Tibial nerve (tissue), 4 donors: ENCODE data around the gene TOMM34. TPM values are rescaled to one million over a fixed set of nuclear protein-coding genes. Genes with fewer than 3 reads are reported as not detected.

ENCODE experiments used
- DNase-seq, 2 donors: peaks; one replicate each; pipeline ENCODE4 v3.0.0-alpha.2; 2019; ENCODE audit warnings: low spot score in 2 of 2
- H3K27ac ChIP-seq, 4 donors: fragments of 200-600 bp; sonication (generic) in 3 of 4; one replicate each; pipeline ENCODE4 v1.5.1; 2017 to 2019; ENCODE audit warnings: mild to moderate bottlenecking in 1 of 4
- H3K27me3 ChIP-seq, 2 donors: fragments of 200-600 bp; sonication (generic) in 1 of 2; one replicate each; pipeline versions ENCODE4 v1.5.1 to v1.6.0; 2017 to 2019
- H3K36me3 ChIP-seq, 3 donors: fragments of 200-600 bp; sonication (generic); one replicate each; pipeline ENCODE4 v1.5.1; 2018 to 2019
- H3K4me1 ChIP-seq, 4 donors: fragments of 200-600 bp; sonication (generic) in 3 of 4; one replicate each; pipeline ENCODE4 v1.5.1; 2017 to 2019
- H3K4me3 ChIP-seq, 4 donors: fragments of 200-600 bp; sonication (generic) in 3 of 4; one replicate each; pipeline ENCODE4 v1.5.1; 2017 to 2019; ENCODE audit warnings: mild to moderate bottlenecking in 1 of 4, moderate library complexity in 1 of 4
- H3K9me3 ChIP-seq, 4 donors: fragments of 200-600 bp; sonication (generic) in 3 of 4; one replicate each; pipeline ENCODE4 v1.5.1; 2017 to 2019
- EP300 ChIP-seq, 2 donors: sonication (generic); formaldehyde crosslinking; IDR thresholded peaks; one replicate each; pipeline ENCODE4 v1.6.1; 2017; ENCODE audit warnings: antibody characterized with exemption in 2 of 2, mild to moderate bottlenecking in 1 of 2
- POLR2A ChIP-seq, 2 donors: fragments of 450-650 bp; IDR thresholded peaks; one replicate each; pipeline ENCODE4 v1.6.1; 2017; ENCODE audit warnings: antibody characterized with exemption in 2 of 2, mild to moderate bottlenecking in 2 of 2, moderate library complexity in 2 of 2
- whole genome bisulfite sequencing, 2 donors: methylation state at CpG; one replicate each; pipeline ENCODE4 v1.1.5; 2018; 5-methylcytosine and 5-hydroxymethylcytosine counted together
- total RNA-seq, 4 donors: library from RNA; depleted of rRNA; stranded (reverse); fragments of >200 nt; gene quantifications; one replicate each; pipeline ENCODE4 v1.1.0, GENCODE V29; 2016
- TF ChIP-seq, protein P1 (sequence below), 5 experiments: fragments of 200-600 bp in 3 of 5; fragments of 450-650 bp in 2 of 5; sonication (generic) in 3 of 5; IDR thresholded peaks; one replicate each; pipeline ENCODE4 v1.5.1; 2016 to 2019; ENCODE audit warnings: antibody characterized with exemption in 5 of 5, mild to moderate bottlenecking in 3 of 5, moderate library complexity in 2 of 5

TOMM34 gene
- total RNA-seq, 4 donors from 2014 or later: 5.9 to 18.0 (median 13.9) TPM

DNA sequence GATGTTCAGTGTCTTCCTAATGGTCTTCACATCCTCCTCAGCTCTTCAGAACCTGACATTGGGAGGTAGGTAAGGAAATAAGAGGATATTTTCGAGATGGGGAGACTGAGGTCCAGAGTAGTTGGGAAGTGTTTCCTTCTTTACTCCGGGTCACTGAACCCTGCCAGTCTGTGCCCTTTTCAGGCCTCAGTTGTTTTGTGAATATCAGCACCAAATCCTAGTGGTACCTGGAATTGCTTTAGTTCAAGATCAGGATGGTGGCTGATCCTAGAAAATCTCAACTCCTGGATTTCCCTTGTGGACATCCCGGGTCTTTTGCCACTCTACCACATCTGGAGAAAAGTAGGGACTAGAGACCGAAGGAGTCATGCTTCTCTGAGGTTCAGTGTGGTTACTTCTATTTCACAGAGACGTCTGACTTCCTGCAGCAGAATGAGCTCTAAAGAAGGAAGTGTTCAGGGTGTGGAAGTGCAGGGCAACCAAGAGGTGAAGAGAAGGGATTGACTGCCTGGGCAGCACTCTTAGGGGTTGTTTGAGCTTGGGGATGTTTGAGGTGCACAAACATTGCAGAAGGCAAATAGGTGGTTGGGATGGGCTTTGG lies 7.1 kb upstream of the TOMM34 start:
- H3K36me3 ChIP-seq: peaks cover 0 to 3% (median 0%) of the 10 kb centered on the region in 3 donors
- no peaks in the 10 kb centered on the region for H3K9me3 ChIP-seq
- H3K4me1 ChIP-seq: peaks cover 0 to 53% (median 11%) of the 10 kb centered on the region in 4 donors
- peak overlapping the region in 3 of 4 donors; percentile 89 to 94 (median 91) for H3K27ac ChIP-seq
- H3K4me3 ChIP-seq: peak overlapping the region; percentile 67 to 96 (median 90)
- DNase-seq: no peak
- WGBS, 2 donors: 37 to 42% methylated on average over 5 of the region's 5 CpGs
- TF ChIP-seq, protein P1, sequence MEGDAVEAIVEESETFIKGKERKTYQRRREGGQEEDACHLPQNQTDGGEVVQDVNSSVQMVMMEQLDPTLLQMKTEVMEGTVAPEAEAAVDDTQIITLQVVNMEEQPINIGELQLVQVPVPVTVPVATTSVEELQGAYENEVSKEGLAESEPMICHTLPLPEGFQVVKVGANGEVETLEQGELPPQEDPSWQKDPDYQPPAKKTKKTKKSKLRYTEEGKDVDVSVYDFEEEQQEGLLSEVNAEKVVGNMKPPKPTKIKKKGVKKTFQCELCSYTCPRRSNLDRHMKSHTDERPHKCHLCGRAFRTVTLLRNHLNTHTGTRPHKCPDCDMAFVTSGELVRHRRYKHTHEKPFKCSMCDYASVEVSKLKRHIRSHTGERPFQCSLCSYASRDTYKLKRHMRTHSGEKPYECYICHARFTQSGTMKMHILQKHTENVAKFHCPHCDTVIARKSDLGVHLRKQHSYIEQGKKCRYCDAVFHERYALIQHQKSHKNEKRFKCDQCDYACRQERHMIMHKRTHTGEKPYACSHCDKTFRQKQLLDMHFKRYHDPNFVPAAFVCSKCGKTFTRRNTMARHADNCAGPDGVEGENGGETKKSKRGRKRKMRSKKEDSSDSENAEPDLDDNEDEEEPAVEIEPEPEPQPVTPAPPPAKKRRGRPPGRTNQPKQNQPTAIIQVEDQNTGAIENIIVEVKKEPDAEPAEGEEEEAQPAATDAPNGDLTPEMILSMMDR (IDR thresholded peaks at IDR 0.05): no peak
- TF ChIP-seq EP300 (IDR thresholded peaks at IDR 0.05): peak in 1 of 2 donors; percentile 17
- no peaks in the 10 kb centered on the region for H3K27me3 ChIP-seq

DNA sequence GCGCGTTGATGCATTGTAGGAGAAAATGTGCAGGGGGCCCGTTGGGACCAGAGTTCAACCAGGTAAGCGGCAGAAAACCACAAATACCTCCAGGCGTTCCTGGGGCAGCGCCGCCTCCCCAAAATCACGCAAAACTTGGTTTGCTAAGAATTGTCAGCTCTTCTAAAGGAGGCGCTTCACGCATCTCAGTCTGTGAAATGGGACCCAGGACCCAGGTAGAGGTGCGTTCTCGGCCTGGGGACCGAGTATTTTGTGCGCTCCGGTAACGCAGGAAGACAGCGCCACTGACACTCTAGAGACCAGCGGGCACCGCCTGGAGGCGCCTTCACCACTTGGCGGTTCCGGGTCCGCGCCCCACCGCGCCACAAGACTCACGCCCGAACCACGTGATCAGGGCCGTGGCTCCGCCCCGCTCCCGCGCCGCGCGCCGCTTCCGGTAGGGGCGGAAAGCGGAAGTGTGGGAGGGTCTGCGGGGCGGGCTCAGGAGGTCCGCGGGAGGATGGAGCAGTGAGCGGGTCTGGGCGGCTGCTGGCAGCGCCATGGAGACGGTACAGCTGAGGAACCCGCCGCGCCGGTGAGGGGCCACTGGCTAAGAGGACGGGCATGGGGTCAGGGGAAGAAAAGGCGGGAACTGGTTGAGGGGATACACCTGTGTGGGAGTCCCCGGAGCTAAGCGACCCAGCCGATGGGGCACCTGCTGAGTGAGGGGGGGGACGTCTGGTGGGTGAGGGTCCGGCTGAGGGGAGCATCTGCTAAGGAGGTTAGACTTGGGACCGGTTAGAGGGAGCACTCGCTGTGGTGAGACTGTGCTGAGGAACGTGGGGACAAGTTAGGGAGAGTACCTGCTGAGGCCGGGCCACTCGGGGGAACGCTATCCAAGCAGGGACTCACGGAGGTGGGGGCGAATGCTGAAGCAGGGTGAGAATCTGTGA lies 6.1 kb upstream of the TOMM34 start, which contains the start of gene STK4:
Gene STK4, plus strand, starts transcription at position 483 of the 932 bp plus-strand sequence. Its CDS starts 57 bp downstream, at position 540.
- H3K27me3 ChIP-seq: no peaks in the 10 kb centered on the region
- TF ChIP-seq POLR2A (IDR thresholded peaks at IDR 0.05): peak; percentile 75 to 88
- peak; percentile 93 to 96 for TF ChIP-seq EP300 (IDR thresholded peaks at IDR 0.05)
- TF ChIP-seq, protein P1 (IDR thresholded peaks at IDR 0.05): peak; percentile 28 to 82 (median 58)
- H3K36me3 ChIP-seq: no peaks in the 10 kb centered on the region
- no peaks in the 10 kb centered on the region for H3K9me3 ChIP-seq
- peaks cover 0 to 52% (median 11%) of the 10 kb centered on the region in 4 donors for H3K4me1 ChIP-seq
- 1 to 2% methylated on average over 44 to 47 of the region's 68 CpGs for WGBS, 2 donors
- peak within 1 kb of the TSS; percentile 77 to 94 (median 90) for H3K27ac ChIP-seq
- peak; percentile 85 to 89 for DNase-seq
- peak within 1 kb of the TSS; percentile 67 to 96 (median 90) for H3K4me3 ChIP-seq

DNA sequence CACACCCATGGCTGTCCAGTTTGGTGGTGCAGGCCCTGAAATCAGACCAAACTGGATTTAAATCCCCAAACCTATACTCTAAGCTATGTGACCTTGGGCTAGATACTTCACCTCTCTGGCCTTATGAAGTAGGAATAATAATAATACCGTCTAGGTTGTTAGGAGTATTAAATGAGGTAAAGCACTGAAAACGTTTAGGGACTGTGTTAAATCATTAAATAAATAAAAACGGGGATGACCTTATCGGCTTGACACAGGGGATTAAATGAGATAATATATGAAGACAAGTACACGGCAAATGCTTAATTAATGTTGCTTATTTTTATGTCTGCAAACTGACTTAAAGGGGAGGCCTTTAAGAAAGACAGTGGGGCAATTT lies 5.4 kb upstream of the TOMM34 start:
- Histone ChIP-seq H3K36me3 (no peaks in the 10 kb centered on the region), H3K27ac (peak overlapping the region; percentile 77 to 94 (median 90)), H3K27me3 (no peaks in the 10 kb centered on the region), H3K4me3 (peak overlapping the region; percentile 67 to 96 (median 90)), H3K4me1 (peaks cover 0 to 52% (median 11%) of the 10 kb centered on the region in 4 donors), H3K9me3 (no peaks in the 10 kb centered on the region)
- DNase-seq: no peak
- WGBS, 2 donors: 50 to 56% methylated on average over 5 of the region's 5 CpGs
- no peak for TF ChIP-seq EP300 (IDR thresholded peaks at IDR 0.05)
- TF ChIP-seq, protein P1 (IDR thresholded peaks at IDR 0.05): no peak
- no peak for TF ChIP-seq POLR2A (IDR thresholded peaks at IDR 0.05)

DNA sequence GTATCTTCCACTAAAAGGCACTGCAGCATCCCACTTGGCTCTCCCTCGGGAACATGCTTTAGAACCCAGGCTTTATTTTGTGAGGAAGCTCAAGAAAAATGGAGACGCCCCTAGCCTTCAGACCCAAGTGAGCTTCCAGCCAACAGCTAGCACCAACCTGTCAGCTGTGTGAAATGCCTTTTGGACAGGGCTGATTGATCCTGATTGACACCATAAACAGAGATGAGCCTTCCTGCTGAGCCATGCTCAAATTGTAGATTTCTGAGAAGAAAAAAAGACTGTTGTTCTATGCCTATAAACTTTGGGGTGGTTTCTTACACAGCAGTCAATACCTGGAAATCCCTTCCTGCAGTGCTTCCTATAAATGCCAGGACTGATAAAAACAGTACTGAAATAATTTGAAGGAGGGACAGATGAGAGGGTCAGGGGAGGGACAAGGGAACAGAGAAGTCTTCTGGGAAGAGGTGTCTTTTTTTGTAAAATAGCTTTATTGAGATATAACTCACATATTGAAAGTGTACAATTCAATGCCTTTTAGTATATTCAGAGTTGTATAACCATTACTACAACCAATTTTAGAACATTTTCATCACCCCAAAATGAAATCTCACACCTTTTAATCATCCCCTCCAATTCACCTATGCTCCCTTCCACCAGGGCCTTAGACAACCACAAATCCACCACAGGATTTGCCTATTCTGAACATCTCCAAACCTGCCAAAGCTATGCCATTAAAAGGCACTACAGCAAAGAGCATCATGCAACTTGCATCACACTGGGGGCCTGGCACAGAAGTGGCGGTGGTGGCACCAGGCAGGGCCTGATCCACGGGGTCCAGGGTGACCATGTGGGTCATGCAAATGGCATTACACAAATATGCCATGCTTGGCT lies 3.4 kb upstream of the TOMM34 start:
- Histone ChIP-seq H3K4me1 (peaks cover 0 to 48% (median 10%) of the 10 kb centered on the region in 4 donors), H3K4me3 (no peak overlapping the region), H3K27me3 (no peaks in the 10 kb centered on the region), H3K36me3 (no peaks in the 10 kb centered on the region), H3K9me3 (no peaks in the 10 kb centered on the region), H3K27ac (no peak overlapping the region)
- no peak for DNase-seq
- 59 to 63% methylated on average over 4 of the region's 4 CpGs for WGBS, 2 donors
- no peak for TF ChIP-seq POLR2A (IDR thresholded peaks at IDR 0.05)
- TF ChIP-seq, protein P1 (IDR thresholded peaks at IDR 0.05): no peak
- no peak for TF ChIP-seq EP300 (IDR thresholded peaks at IDR 0.05)
